HUES48 (cell line): ENCODE results near the gene PPDPF.

Experiments
- H3K27ac ChIP-seq: one replicate; pipeline ENCODE4 v1.7.0; 2013; ENCODE audit warnings: low read depth, low read length, inconsistent platforms
- H3K27me3 ChIP-seq: 2 replicates; pipeline ENCODE4 v1.6.1; 2013; ENCODE audit warnings: mild to moderate bottlenecking, low read length; ENCODE audit not compliant: control insufficient read depth, insufficient read depth
- H3K36me3 ChIP-seq: 2 replicates; pipeline ENCODE4 v1.6.1; 2013; ENCODE audit warnings: low read length; ENCODE audit not compliant: control insufficient read depth, insufficient read depth
- H3K4me1 ChIP-seq: 2 replicates; pipeline ENCODE4 v1.6.1; 2013; ENCODE audit warnings: mild to moderate bottlenecking, low read length; ENCODE audit not compliant: control insufficient read depth, insufficient read depth
- H3K4me3 ChIP-seq: 2 replicates; pipeline ENCODE4 v1.5.1; 2013; ENCODE audit warnings: mild to moderate bottlenecking, low read depth, low read length
- H3K9ac ChIP-seq: 2 replicates; pipeline ENCODE4 v1.6.1; 2013; ENCODE audit warnings: mild to moderate bottlenecking, low read depth, low read length, moderate library complexity
- H3K9me3 ChIP-seq: 2 replicates; pipeline ENCODE4 v1.6.1; 2013; ENCODE audit warnings: low read length; ENCODE audit not compliant: control insufficient read depth, insufficient read depth

Gene PPDPF

GRCh38 chr20:63520504-63520933 is at the start of gene PPDPF:
Gene PPDPF, plus strand, starts transcription at chr20:63520765. Its CDS starts 544 bp downstream, at chr20:63521309.
- Histone ChIP-seq H3K9ac (peak within 1 kb of the TSS; percentile 92), H3K9me3 (peaks cover 8% of the 10 kb centered on the region; the same call in 1 of the 2 replicates), H3K27me3 (peaks cover 3% of the 10 kb centered on the region; the same call in 1 of the 2 replicates), H3K4me1 (peaks cover 5% of the 10 kb centered on the region; the same call in 1 of the 2 replicates), H3K4me3 (peak within 1 kb of the TSS; percentile 95), H3K27ac (peak within 1 kb of the TSS; percentile 91), H3K36me3 (peaks cover 24% of the 10 kb centered on the region)

GRCh38 chr20:63471002-63471716 is 49.4 kb upstream of the PPDPF start:
- Histone ChIP-seq H3K36me3 (no peaks in the 10 kb centered on the region), H3K27me3 (peaks cover 20% of the 10 kb centered on the region), H3K9me3 (no peaks in the 10 kb centered on the region), H3K27ac (no peak overlapping the region), H3K4me1 (peaks cover 11% of the 10 kb centered on the region; the same call in 1 of the 2 replicates), H3K4me3 (peak overlapping the region; percentile 84), H3K9ac (peak overlapping the region; percentile 44; the same call in 1 of the 2 replicates)

- no peak overlapping the region for H3K27ac ChIP-seq
- H3K9me3 ChIP-seq, result no peaks in the 10 kb centered on the region
- H3K27me3 ChIP-seq, result peaks cover 20% of the 10 kb centered on the region
- peak overlapping the region; percentile 84 for H3K4me3 ChIP-seq
- 0 out of 2 replicates have a peak overlapping the region, but pooled peaks have one; percentile 30 for H3K9ac ChIP-seq
- no peaks in the 10 kb centered on the region for H3K36me3 ChIP-seq
- peaks cover 11% of the 10 kb centered on the region; the same call in 1 of the 2 replicates for H3K4me1 ChIP-seq
Measured at GRCh38 chr20:63471717-63471980, 48.9 kb upstream of the PPDPF start.

- H3K36me3 ChIP-seq, result no peaks in the 10 kb centered on the region
- H3K4me1 ChIP-seq, result peaks cover 11% of the 10 kb centered on the region
- 0 out of 2 replicates have a peak within 1 kb of the TSS, but pooled peaks have one; percentile 30 for H3K9ac ChIP-seq
- H3K27me3 ChIP-seq, result peaks cover 20% of the 10 kb centered on the region
- H3K27ac ChIP-seq, result no peak within 1 kb of the TSS
- H3K4me3 ChIP-seq, result peak within 1 kb of the TSS; percentile 84
- no peaks in the 10 kb centered on the region for H3K9me3 ChIP-seq
Measured at GRCh38 chr20:63471981-63472831, 48.4 kb upstream of the PPDPF start, which contains the start of gene KCNQ2. Gene KCNQ2, minus strand, starts transcription at chr20:63472655. Its CDS starts 192 bp downstream, at chr20:63472463.

GRCh38 chr20:63472862-63473390 is 47.6 kb upstream of the PPDPF start:
- H3K27ac ChIP-seq, result no peak overlapping the region
- no peak overlapping the region for H3K9ac ChIP-seq
- H3K4me1 ChIP-seq, result peaks cover 18% of the 10 kb centered on the region
- H3K4me3 ChIP-seq, result no peak overlapping the region
- H3K27me3 ChIP-seq, result peaks cover 20% of the 10 kb centered on the region
- no peaks in the 10 kb centered on the region for H3K9me3 ChIP-seq
- no peaks in the 10 kb centered on the region for H3K36me3 ChIP-seq

GRCh38 chr20:63473555-63474449 is 46.8 kb upstream of the PPDPF start:
- Histone ChIP-seq H3K4me1 (peaks cover 18% of the 10 kb centered on the region), H3K4me3 (no peak overlapping the region), H3K27me3 (peaks cover 20% of the 10 kb centered on the region), H3K9ac (no peak overlapping the region), H3K36me3 (no peaks in the 10 kb centered on the region), H3K27ac (no peak overlapping the region), H3K9me3 (no peaks in the 10 kb centered on the region)

GRCh38 chr20:63475209-63475608 is 45.4 kb upstream of the PPDPF start:
- H3K4me1 ChIP-seq, result peaks cover 18% of the 10 kb centered on the region

GRCh38 chr20:63477061-63477616 is 43.4 kb upstream of the PPDPF start:
- Histone ChIP-seq H3K27ac (no peak overlapping the region), H3K4me1 (peaks cover 18% of the 10 kb centered on the region), H3K9ac (no peak overlapping the region), H3K27me3 (peaks cover 20% of the 10 kb centered on the region), H3K36me3 (no peaks in the 10 kb centered on the region), H3K4me3 (no peak overlapping the region), H3K9me3 (no peaks in the 10 kb centered on the region)

More at GRCh38 chr20:63475209-63475608, 45.4 kb upstream of the PPDPF start:
- Histone ChIP-seq H3K27me3 (peaks cover 20% of the 10 kb centered on the region), H3K9ac (no peak overlapping the region), H3K27ac (no peak overlapping the region), H3K4me3 (no peak overlapping the region), H3K36me3 (no peaks in the 10 kb centered on the region), H3K9me3 (no peaks in the 10 kb centered on the region)

GRCh38 chr20:63477944-63478343 is 42.6 kb upstream of the PPDPF start:
- Histone ChIP-seq H3K4me1 (peaks cover 19% of the 10 kb centered on the region), H3K27me3 (peaks cover 20% of the 10 kb centered on the region), H3K9ac (no peak overlapping the region), H3K36me3 (no peaks in the 10 kb centered on the region), H3K9me3 (no peaks in the 10 kb centered on the region), H3K27ac (no peak overlapping the region), H3K4me3 (no peak overlapping the region)
